Hepatocyte (in vitro differentiated cells): ENCODE measurements around the gene ROR2.

Experiments used
- CTCF ChIP-seq: fragments of 200-600 bp; sonication (generic); IDR thresholded peaks from 2 replicates; pipeline ENCODE4 v1.5.1; 2016; ENCODE audit warnings: antibody characterized with exemption, mild to moderate bottlenecking; ENCODE audit not compliant: poor library complexity
- EZH2 ChIP-seq: fragments of 200-600 bp; sonication (generic); IDR thresholded peaks from 2 replicates; pipeline ENCODE4 v1.6.1; 2016; ENCODE audit warnings: antibody characterized with exemption, mild to moderate bottlenecking, borderline replicate concordance
- EZH2phosphoT487 ChIP-seq: fragments of 200-600 bp; sonication (generic); IDR thresholded peaks from one replicate; pipeline ENCODE4 v1.6.1; 2018; ENCODE audit warnings: antibody characterized with exemption, mild to moderate bottlenecking, low read depth, moderate library complexity; ENCODE audit not compliant: unreplicated experiment, severe bottlenecking

DNA sequence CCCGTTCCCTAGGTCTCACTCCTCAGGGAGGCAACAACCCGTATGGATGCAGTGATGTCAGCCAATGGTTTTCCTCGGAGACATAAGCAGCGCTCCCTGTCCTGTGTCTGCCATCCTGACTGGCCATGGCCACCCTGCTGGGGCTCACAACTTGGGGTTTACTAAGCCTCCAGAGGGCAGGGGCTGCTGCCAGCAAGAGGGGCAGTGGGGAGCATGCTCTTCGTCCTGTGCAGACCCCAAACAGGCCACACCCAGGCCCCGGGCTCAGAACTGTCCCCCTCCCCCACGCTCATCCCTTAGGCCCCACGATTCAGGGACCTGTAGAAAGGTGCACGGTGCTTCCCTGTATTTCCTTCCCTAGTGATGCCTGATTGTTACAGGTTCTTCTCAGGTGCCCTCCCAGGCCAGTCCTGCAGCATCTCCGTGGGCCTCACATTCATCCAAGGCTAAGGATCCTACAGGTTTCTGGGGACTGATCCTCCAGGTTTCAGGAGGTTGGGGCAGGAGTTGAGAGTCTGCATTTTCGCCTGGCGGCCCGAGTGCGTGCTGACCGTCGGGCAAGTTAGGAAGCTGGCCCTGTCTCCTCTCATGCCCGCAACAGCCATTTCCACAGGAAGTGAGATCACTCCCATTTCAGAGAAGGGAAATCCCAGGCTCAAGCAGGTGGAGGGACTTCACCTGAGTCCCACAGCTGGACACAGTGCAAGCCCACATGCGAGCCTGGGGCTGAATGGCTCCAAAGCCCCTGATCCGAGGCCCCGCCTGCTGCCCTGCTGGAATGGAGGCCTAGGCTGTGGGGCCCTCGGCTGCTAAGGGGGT lies 217.6 kb downstream of the ROR2 start:
- no peak for TF ChIP-seq CTCF
- no peak for TF ChIP-seq EZH2
- TF ChIP-seq EZH2phosphoT487 = no peak
